HG03025 (cell line): ENCODE measurements around the gene SERPINA5.
"Not testable (repeated sequence)": the region's sequence is repeated elsewhere in the genome, so short reads cannot be mapped to it uniquely, and the experiment has no call there.

Experiments used
- ATAC-seq: cut with Tn5 transposase; IDR thresholded peaks from one replicate; pipeline ENCODE4 v1.9.1; 2021; ENCODE audit warnings: mild to moderate bottlenecking, moderate library complexity; ENCODE audit not compliant: unreplicated experiment, low FRiP score

Gene SERPINA5

DNA sequence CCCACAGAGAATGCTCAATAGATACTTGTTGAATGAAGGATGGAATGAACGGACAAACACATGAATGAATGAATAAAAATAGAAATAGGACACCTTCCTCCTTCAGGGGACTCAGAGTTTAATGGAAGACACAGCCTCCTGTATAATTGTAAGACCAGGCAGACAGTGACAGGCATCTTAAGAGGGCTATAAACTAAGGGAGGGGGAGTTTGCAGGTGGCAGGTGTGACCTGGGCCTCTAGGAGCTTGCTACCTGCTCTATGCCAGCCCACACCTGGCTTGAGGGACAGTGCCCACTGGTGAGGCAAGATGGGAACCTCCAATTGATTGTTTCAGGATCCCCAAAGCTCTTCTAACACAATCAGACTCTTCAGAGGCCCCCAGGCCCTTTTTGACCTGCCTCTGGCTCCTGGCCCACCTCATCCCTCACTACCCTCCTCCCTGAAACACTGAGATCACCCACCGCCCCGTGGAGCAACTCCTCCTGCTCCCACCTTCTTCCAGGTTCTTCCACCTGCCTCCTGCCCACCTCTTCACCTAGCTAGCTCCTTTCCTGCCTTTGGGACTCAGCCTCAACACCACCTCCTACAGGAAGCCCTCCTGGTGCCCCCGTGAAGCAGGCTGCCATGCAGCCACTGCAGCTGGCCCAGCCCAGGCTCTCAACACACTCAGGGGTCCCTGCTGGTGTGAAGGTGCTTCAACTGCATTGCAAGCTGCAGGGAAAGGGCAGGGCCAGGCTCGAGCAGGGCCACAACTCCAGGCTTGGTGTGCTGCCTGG is 40.3 kb downstream of the SERPINA5 start:
- ATAC-seq: no peak

DNA sequence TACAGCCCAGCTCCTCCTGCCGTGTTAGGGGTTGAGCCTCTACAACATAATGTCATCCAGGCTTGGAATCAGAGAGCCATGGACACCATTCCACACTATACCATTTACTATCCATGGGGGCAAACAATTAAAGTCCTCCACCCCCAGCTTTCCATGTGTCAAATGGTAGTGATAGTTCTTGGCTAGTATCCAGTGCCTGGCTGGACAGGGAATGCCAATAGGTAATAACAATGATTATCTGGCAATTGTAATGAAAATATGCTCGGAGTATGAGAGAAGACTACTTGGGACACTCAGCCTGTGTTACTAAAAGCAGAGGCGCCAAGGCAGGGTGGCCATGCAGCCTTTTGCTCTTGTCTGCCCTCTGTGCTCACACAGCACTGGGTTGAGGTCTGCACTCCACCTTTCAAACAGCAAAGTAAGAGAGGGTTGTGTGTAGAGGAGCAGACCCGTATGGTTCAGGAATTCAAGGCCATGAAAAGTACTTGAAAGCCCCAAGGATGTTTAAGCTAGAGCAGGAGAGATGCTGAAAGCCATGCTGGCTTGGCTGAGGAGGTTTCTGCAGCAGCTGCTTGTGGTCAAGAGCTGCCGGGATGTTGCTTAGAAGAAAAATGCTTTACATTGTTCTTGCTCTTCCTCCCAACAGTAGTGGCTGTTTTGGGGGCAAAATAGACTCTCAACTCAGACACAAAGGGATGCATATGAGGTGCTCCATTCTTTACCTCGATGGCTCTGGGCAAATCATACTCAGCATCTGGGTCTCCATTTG is 41.6 kb downstream of the SERPINA5 start:
- ATAC-seq: no peak

DNA sequence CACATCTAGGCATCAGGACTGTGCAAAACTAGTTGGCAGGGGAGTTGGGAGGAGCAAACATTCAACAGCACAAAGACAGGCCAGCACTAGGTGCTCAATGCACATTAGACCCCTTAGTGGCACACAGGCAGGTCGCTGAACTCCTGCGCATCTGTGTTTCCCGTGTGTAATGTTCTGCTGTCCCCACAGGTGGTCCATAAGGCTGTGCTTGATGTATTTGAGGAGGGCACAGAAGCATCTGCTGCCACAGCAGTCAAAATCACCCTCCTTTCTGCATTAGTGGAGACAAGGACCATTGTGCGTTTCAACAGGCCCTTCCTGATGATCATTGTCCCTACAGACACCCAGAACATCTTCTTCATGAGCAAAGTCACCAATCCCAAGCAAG is 42.2 kb downstream of the SERPINA5 start:
- no peak for ATAC-seq

DNA sequence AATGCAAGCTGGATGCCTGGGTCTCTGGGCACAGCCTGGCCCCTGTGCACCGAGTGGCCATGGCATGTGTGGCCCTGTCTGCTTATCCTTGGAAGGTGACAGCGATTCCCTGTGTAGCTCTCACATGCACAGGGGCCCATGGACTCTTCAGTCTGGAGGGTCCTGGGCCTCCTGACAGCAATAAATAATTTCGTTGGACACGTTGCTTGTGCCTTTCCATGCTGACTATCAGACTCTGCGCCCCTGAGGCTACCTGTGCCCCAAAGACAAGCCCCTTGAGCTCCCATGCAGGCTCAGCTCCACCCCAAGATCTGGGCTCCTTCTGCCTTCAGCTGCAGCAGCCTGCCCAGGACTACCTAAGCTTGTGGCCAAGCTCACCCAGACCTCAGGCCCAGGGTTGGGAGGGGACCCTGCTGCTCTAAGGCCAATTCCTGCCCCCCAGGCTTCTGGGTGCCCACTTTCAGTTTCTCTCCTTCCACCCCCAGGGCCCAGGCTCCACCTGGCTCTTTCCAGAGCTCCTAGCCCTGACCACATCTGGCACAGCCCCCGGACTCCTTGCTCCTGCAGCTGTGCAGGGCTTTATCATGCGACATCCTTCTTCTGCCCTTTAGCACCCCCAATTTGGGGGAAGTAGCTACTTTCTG is 42.8 kb downstream of the SERPINA5 start:
- no peak for ATAC-seq

DNA sequence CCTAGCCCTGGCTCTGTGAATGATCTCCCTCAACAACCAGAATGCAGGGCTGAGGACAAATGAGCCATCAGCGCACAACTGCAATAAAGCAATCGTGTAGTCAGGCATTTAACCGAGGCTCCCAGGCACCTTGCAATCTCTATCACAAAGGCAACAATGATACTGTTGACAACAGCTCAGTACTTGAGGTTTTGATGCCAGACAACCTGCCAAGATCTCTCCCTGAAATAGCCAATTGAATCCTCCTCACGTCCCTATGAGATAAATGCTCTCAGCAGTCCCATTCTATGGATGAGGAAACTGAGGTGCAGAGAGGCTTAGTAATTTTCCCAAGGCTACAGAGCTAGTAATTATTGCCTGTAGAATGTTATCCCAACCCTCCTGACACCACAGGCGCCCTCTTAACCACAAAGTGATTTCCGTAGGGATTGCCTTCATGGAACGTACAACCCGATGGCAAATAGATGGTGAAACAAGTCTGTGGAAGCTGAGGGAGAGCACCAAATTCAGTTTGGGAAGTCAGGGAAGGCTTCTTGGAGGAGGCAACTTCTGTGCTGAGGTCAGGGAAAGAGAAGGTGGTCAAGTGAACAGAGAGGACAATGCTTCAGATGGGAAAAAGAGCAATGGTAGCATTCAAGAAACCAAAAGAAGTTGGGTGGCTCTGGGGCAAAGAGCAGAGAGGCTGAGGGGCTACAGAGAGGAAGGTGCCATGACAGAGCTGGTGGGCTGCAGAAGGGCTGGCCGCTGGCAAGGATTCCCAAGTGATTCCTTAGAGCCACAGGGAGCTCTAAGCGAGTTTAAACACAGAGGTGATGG is 43.5 kb downstream of the SERPINA5 start:
- no peak for ATAC-seq

DNA sequence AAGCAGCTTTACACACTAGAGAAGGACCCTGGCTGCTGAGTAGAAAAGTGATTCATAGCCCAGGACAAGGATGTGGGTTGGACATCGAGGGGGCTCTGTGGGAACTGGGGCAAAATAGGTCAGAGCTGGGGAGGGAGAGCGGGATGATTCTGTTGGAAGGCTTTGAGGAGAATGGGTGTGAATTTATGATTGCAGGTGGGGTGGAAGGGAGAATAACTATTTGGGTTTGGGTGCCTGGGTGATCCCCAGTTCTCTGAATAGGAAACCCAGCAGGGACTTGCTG is 44.1 kb downstream of the SERPINA5 start:
- no peak for ATAC-seq

DNA sequence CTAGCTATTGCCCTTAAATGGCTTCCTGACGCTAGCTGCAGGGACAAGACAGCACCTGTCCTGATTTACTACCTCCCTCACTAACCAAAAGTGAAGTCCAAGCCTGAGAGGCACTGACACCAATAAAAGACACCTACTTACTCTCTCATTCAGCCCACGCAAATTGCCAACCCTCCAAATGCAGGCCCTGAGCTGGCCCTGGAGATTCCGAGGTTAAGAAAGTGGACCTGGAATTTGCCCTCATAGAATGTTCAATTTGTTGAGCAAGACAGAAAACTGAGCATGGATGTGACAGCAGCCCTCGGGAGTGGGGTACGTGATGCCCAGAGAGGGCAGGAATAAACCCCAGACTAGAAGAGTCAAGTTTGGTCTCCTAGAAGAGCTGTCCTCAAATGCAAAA is 47.4 kb downstream of the SERPINA5 start:
- ATAC-seq: no peak

DNA sequence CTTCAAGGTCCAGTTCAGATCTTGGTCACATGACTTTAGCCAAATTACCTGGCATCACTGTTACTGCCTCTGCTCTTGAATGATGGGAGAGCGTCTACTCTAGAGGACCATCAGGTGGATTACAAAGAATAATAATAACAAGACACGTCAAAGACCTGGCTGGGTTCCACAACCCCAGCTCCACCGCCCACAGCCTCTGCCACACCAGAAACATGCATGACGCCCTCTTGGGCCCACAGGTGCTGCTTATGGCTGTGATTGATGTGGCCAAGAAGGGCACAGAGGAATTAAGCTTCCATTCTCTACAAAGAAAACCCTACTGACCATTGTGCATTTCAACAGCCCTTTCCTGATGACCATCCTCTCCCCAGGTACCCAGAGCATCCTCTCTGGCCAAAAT is 49.2 kb downstream of the SERPINA5 start:
- no peak for ATAC-seq

DNA sequence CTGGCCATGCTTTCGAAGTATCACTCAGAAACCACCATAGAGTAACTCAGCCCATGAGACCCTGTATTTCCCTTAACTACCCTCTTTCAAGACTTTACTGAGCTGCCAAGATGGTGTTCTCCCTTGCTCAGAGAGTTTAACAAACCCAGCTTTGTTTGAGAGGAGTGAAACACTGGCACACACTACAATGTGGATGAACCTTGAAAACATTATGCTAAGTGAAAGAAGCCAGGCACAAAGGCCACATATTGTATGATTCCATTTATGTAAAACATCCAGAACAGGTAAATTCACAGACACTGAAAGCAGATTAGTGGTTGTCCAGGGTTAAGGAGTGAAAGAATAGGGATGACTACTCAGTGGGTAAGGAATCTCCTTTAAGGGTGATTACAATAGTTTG is 49.8 kb downstream of the SERPINA5 start:
- ATAC-seq: no peak

DNA sequence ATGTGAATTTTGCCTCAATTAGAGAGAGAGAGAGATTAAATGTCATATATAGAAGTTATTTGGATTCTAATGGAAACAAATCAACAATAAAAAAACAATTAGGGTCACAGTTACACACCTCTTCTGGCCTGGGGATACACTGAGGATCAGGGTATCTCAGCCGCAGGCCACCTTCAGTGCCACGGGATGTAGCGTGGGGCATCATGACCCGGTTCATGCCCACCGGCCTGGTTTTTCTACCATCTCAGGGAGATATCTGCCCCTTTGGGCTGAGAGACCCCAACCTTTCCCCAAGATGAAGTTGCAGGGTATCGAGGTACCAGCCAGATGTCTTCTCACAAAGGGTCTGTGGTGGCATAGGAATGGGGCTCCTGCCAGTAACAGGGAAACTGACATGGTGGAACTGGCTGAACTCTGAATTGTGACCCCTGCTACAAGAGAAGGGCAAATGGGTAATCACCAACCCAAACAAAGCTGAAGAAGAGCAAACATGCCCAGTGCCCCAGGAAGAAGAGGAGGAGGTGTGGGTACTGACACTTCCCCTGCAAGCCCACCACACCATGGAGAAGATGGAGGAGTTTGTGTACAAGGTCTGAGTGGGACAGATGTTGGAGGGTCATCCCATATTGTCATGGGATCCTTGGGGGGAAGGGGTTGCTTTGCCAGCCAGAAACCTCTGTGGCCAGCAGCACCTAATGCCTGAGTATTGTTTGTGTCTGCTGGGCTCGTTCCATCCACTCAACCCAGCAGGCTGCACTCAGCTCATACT is 50.5 kb downstream of the SERPINA5 start:
- ATAC-seq: no peak

DNA sequence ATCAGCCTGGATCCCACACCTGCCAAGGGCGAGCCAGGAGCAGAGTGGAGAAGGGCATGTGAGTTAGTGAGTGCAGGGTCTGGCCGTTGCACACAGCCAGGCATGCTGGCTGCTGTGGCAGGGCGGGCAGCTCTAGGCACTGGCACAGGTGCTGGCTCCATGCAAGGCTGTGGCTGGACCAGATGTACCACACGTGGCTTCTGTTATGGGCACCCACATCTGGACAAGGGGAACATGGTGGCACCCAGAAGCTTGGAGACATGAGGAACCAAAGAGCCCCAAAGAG is 51.0 kb downstream of the SERPINA5 start:
- no peak for ATAC-seq

DNA sequence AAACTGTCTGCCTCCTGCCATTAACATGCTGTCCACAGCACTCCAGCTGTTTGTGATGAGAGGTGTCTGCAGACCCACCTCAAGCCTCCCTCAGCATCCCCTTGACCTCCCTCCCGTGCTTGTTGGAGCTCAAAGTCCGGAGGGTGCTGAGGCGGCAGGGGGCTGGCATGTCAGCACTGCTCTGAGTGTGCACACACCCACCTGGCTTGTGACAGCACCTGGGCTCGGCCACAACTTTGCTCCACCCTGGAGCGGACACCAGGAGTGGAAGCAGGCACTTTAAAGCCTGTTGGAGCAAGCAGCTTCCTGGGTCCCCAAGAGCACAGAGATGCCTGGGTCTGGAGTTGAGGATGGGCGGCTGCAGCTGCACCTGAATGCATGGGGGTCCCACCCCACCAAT is 51.9 kb downstream of the SERPINA5 start:
- ATAC-seq: no peak

DNA sequence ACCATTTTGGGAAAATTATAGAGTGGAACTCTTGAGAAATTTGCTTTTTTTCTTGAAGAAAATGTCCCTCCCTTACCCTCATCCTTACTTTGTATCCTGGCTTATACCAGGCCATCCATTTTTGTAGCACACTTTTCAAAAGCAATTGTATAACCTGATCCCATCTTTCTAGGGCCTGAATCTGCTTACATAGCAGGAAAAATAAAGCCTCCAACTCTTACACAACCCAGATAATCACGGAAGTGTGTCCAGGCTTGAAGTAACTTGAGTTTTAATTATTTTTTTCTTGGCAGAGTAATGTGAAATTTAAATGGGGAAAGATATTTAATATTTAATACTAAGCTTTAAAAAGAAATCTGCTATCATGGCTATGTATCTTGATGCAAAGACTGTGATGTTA is 53.9 kb downstream of the SERPINA5 start:
- ATAC-seq: no peak

DNA sequence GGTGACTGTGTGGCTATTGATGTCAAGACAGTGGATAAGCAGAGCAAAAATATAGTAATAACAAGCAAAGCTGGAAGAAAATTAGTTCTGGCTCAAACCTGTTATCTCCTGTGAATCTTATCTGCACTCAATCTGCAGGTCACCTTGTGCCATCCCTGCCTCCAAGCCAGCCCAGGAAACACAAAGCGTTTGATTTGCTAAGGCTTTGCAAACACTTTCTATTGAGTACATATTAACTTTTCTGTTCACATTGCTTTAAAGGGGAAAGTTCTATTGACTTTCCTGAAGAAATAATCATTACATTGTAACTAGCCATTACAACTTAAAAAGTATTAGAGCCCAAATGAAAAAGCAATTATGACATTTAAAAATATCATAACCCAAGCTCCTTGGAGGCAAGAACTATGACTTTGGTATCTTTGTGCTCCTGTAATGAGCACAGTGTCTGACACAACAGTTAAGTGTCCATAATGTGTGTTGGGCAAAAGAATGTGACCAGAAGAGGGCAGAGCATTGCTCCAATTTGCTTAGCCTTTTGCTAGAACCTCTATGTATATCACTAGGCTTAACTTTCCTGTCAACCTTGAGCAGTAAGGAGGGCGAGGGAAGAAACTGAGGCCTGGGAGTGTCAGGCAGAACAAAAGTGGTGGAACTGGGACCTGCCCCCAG is 55.7 kb downstream of the SERPINA5 start:
- ATAC-seq: no peak

DNA sequence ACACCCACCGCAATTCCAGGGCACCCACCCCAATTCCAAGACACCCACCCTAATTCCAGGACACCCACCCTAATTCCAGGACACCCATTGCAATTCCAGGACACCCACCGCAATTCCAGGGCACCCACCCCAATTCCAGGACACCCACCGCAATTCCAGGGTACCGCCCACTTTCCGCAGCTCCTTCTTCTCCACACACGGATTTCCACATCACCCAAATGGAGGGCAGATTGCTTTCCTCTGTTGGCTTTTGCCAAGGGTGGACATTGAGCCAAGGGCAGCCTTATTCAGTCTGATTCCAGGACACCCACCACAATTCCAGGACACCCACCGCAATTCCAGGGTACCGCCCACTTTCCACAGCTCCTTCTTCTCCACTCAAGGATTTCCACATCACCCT is 56.6 kb downstream of the SERPINA5 start:
- ATAC-seq: not testable (repeated sequence)

DNA sequence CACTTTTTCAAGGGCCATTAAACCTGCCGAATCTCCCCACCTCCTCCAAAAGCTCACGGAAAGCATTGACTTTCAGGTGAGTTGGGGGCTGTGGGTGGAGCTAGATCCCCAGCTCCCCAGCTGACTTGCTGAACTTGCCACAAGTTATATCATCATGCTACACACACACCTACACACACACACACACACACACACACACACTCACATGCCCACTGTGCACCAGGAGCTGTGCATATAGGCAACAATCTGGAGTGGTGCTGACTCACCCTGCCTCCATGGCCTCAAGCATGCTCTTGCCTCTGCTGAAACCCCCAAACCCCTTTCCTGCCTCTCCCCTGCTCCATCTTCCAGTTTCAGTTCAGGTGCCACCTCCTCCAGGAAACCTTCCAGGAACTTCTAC is 57.1 kb downstream of the SERPINA5 start:
- no peak for ATAC-seq

DNA sequence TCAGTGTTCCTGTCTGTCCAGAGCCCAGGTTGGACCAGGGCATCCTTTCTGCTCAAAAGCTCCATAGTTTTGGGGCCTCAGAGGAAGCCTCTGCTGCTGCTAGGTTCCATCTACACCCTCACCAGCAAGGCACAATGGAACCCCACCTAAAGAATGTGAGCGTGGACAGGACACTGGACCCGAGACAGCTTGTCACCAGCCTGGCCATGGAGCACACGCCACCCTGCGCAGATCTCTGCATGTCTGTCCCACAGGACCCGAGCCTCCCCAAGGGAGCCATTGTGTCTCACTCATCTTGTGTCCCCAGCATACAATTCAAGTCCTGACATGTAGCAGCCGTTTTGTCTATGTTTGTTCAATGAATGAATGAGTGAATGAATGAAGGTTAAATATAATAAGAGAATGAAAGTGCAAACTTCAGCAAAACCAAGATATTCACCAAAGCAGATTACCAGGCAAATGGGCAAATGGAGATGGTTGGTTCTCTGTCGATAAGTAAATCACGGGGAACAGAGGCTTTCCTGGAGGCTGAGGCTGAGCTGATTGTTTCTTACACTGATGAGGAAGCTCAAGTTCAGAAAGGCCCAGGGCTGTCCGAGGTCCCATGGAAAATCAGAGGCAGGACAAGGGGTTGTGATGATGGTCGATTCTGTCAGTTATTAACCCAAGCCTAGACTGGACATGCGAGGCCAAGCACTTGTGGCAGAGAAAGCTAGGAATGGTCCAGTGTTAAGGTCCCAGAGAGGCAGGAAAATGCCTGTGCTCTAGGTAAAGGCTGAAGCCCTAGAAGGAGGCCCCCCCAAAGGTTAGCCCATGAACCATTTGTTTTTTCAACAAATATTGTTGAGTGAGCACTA is 58.0 kb downstream of the SERPINA5 start:
- no peak for ATAC-seq

DNA sequence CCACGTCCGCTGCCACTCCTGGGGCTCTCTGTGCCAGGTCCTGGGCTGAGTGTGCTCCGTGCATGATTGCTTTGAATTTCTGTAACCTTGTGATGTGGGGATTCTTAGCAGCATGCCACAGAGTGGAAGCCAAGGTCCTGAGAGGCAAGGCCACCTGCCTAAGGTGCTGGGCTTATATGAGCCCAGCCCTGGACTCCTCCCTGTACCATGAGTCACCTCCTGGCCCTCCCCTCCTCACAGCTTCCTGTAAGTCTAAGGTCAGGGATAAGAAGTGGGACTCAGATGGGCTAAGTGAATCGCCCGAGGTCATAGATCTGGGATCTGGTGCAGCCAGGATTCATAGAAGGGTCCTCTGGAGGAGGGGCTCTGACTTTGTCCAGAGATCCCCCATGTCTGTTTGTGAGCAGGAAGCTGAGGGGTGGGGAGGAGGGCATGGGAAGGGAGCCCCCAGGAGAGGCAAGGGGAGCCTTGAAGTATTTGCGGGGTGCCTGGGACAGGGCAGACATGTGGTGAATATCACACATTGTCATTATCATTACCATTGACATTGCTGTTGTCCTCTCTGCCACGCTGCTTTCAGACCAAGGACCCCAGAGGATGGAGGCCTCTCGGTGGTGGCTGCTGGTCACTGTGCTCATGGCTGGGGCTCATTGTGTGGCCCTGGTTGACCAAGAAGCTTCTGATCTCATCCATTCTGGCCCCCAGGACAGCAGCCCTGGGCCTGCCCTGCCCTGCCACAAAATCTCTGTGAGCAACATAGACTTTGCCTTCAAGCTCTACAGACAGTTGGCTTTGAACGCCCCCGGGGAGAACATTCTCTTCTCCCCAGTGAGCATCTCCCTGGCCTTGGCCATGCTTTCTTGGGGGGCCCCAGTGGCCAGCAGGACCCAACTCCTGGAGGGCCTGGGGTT is 59.8 kb downstream of the SERPINA5 start:
- ATAC-seq: no peak
